CMK (cell line): ENCODE results near the gene GPHN.

ENCODE experiments used
- DNase-seq: peaks from one replicate; pipeline ENCODE4 v3.0.0-alpha.2; 2010; ENCODE audit warnings: low read depth

Gene GPHN

DNA sequence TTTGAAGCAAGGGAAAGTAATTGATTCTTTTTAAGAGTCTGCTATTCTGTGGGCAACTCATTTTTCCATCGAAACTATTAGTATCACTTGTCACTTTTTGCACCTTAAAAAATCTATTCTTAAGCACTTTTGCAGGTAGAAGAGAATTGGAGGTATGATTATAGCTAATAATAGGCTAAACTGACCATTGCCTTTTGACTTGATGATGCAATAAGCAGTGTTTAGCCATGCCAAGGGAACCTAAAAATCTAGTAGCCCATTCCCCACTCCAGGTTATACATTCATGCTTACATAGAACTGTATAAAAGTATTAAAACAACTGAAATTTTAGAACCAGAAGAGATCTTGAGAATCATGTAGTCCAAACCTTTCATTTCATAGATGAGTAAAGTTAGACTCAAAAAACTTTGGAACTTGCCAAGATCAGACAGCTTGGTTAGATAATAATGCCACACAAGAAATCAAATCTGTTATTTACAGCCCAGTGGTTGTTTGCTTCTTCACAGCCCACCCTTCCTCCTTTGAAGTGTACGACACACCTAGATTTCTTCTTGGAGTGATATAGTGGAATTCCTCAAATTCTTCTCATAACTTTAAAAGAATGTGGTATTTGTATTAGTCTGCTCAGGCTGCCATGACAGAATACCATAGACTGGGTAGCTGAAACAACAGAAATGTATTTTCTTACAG is 659.6 kb downstream of the GPHN start:
- DNase-seq: no peak

DNA sequence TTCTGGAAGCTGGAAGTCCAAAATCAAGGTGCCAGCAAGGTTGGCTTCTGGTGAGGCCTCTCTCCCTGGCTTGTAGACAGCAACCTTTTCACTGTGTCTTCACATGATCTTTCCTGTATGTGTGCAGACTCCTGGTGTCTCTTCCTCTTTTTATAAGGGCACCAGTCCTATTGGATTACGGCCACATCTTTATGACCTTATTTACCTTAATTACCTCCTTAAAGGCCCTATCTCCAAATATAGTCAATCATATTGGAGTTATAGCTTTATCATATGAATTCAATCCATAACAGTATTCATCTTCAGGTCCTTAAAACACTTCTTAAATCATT is 660.1 kb downstream of the GPHN start:
- no peak for DNase-seq

DNA sequence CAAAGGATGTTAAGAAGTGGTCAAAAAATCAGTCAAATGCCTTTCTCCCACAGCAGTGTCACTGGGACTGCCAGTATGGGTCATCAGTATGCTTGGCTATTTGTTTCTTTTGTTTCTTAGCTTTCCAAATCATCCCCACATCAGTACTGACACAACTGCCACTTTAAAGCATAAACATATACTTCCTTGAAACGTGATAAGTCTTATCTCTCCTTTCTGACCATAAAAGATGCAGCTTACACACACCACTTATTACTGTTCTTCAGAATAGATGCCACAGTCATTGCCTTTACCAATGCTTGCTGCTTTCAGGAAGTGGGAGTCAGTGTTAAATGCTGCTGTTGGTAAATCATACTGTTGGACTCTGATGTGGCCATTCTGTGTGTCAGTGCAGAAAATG is 662.7 kb downstream of the GPHN start:
- no peak for DNase-seq

DNA sequence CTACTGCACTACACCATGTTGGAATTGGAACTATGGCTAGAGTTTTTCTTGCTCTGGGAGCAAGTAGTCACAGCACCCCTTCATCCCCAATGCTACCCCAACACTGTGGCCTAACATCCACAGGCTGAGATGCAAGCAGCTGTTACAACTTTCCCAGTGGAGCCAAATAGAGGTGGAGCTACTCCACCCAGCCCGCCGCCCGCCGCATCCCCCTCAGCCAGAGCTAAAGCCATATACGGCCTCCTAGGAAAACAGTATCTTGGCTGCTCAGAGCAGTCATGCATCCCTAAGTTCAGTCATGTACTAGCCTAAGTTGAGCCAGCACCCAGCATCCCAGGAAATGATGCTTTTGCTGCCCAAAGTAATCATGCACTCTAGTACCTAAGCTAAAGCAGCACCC is 664.1 kb downstream of the GPHN start:
- no peak for DNase-seq

DNA sequence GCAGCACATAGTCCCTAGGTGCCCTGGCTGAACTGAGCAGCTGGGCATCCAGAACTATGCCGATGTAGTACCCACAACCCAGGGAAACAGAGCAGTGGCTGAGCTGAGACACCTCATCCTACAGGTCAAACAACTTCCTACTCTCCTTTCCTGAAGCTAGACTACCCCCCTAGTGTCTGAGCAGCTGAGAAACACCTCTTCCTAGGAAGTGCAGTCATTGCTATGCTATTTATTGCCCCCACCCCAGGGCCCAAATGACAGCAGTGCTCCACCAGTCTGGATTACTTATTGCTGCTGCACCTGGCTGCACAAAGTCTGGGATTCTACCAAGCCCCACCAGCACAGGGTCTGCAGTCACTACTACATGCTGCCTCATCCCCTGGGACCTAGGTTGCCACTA is 664.6 kb downstream of the GPHN start:
- no peak for DNase-seq

DNA sequence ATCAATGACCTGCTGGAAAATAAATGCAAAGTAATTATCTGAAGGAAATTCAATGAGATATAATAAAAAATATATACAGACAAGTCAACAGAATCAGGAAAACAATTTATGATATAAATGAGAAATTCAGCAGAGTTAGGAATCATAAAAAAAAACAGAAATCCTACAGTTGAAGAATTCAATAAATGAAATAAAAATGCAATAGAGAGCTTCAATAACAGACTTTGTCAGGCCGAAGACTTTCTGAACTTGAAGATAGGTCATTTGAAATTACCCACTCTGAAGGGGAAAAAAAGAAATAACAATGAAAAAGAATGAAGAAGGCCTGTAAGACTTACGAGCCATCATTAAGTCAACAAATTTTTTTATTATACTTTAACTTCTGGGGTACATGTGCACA is 665.8 kb downstream of the GPHN start:
- DNase-seq: no peak

DNA sequence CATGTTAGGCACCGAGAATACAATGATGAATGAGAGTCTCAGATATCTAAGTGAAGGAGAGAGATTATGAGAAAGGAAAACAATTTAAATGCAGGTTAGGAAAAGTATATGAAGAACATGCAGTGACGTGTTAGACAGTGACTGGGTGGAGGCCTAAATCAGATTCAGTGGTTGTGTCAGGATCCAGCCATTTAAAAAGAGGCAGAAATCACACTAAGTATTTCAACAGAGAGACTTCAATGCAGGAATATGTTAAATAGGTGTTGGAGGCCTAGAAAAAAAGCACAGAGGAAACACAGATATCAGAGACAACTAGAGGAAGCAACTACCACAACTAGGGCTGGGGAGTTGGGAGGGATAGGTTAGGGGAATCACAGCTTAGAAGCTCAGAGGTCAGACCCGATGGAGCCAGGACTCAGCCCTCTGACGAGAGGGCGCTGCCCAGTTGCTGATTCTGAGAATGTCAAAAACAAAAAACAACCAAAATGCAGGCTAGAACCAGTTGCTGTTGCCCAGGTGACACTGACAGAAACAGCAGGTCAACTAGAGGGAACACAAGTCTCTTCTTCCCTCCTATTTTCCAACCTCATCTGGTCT is 678.3 kb downstream of the GPHN start:
- no peak for DNase-seq

DNA sequence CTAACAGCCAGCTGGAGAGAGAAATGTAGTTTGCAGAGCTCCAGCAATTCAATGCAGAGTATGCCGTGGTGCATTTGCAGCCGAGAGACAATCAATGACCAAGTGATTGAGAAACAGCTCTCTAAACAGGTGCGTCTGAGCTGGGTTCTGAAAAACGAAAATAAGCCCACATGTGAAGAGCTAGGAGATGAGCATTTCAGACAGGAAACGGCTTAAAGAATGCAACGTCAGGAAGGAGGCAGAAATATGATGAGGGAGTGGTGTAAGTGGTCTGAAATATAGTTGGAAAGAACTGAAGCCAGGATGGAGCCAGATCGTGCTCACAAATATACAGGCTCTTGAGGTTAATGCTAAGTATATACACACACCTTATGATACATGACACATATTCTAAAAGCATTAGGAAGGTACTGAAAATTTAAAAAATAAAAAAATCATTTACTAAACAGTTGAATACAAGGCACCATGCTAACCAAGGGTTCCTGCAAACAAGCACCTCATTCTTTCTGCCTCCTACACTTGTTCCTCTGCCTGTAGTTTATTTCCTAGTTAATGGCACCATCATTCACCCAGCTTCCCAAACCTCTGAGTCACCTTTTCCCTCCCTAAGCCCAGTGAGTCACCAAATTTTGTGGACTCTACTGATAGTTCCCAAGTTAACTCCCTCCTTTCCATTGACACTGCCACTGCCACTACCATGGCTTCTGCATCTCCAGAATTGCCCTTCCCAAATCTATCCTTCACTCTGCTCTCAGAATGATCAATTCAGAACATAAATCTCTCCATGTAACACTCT is 679.0 kb downstream of the GPHN start:
- no peak for DNase-seq

DNA sequence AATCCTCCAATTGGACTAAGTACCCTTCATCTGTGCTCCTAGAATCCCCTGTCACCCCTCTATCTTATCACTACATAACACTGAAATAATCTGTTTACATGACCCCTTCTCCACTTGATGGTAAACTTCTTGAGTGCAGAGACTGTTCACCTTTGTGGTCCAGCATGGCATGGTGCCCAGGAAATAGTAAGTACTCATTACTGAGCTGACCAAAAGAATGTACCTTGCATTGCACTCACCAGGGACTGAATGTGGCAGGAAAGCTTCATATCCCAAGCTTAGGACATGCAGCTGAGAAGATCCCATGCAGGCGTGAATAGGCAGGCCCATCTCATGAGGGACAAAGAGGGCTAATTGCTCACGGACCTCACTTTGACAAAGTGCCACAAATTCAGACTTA is 679.9 kb downstream of the GPHN start:
- DNase-seq: no peak

DNA sequence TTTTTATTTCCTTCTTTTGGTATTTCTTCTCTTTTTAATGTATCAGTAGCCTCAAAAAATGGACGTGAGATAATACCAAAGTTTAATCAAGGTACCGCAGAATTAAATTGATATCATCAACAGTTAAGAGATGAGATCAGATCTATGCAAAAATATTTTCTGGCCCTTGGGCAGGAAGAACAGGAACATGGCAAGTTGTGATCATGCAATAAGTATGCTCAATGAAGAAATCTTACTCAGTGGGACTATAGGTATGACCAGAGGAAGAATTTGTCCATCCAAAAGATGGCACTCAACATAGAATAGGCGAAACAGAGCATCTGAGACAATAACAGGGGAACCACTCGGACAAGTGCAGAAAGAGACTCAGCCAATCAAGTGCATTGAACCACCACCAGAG is 680.4 kb downstream of the GPHN start:
- no peak for DNase-seq

DNA sequence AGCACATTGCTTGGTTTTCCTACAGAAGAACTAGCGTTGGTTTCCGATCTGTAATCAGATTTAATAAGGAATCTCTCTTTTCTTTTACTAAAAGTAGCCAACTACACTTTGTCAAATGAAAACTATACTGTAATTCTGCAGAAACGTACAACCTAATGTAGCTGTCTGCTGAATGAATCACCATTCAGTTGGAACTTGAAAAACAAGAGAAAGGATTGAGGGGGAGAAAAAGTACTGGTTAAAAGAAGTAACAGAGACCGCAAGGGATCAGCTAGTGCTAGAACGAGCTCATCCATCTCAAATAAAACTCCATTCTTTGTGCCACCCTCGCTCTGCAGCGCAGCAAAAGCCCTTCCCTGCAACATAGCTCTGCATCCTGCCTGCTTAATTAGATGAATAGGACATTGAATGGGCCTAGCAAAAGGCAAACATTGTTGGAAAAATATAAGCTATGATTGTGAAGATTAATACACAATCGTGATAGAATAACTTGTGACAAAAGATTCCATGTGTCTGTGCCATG is 683.9 kb downstream of the GPHN start:
- DNase-seq: no peak

DNA sequence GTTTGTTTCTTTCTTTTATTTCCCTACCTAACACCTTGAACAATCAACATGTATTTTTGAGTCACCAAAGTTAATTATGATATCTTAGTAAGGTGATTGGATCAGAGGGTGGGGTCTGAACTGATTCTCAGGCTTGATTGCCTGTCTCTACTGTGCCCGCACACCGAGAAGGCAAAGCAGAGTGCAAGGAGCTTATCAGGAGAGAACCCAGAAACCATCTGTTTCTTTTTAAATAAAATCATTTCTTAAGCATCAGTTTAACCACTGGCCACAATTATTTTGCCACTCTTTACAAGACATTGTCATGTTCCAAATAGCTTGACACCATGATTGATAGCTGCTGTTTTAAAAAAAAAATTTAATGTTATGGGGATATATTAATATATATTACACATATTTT is 684.4 kb downstream of the GPHN start:
- no peak for DNase-seq

DNA sequence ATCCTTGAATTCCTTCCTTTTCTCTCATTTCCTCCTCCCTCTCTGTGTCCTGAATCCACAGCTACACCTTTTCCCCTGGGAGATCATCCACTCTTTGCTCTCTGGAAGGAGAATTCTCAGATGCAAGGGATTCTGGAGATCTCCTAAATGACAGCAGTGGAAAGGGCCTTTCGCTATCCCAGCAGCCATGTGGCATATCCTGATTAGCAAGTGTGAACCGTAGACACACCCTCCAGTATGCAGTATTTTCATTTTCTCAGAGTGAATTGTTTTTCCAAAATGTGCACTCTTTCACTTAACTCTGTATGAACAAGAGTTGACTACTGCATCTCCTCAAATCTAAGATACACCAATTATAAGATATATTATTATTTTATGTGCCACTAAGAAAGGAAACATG is 687.3 kb downstream of the GPHN start:
- no peak for DNase-seq

DNA sequence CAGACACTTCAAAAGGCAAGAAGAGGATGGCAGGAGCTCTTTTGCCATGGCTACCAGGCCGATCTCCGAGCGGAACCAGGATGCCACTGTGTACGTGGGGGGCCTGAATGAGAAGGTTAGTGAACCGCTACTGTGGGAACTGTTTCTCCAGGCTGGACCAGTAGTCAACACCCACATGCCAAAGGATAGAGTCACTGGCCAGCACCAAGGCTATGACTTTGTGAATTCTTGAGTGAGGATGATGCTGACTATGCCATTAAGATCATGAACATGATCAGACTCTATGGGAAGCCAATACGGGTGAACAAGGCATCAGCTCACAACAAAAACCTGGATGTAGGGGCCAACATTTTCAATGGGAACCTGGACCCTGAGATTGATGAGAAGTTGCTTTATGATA is 691.1 kb downstream of the GPHN start:
- no peak for DNase-seq

DNA sequence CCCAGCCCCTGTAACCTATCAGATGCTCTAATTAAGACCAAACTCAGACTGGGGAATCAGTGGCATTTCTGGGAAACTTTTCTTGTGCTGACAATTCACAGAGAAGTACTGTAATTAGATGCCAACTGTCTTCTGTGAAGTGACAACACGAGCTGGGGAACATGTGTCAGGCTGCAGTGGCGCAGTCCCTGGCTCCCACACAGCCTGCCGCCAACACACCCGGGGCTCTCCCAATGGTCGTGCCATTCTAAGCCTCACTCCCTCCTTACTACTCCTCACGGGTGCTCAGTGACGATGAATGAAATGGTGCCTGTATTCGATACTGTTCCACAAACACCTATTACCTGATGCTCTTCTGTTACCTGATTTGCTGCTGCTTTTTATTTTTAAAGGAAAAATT is 699.9 kb downstream of the GPHN start:
- no peak for DNase-seq

DNA sequence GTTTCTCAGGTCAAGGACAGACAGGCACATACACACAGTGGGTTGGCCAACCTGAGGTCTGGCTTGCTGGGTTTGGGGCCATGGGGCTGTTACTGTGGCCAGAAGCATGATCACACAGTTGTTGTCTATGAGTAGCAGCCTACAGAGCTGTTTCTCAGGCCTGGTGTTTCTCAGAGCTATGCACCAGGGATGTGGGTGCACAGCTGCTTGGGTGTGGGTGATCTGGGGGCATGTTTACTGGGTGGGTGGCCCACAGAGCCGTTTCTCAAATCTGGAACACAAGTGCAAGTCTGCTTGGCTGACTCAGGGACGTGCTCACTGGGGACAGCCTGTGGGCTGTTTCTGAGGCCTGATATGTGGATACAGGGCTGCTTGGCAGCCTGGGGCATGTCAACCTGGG is 710.2 kb downstream of the GPHN start:
- DNase-seq: no peak

DNA sequence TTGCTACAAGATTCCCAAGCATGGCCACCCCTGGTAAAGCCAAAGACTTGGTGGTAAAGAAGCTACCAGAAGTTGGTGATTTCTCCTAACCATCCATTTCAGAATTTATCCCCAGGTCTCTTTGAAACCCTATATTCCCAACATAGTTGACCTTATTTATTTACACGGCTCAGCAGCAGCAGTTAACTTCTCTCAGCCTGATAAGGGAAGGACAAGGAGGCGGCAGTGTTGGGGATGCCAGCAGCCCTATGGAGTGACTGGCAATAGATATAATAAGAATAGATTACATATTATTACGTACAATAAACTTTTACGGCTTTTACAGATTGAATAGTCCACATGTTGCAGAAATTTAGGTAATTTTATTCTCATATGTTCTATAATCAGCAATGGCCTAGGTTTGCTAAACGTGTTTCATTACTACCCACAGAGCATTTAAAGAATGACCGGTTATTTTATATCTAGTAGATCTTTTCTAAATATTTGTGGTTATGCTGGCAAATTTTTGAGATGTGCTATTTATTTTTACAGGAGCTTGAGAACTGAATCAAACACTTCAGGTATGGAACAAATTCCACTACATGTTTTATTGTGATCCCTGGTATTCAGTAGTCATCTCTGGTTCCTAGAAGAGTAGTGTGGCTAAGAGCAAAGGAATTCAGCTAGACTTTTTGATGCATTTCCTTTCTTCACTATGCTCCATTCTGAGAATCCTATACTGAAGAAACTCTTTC is 713.5 kb downstream of the GPHN start:
- DNase-seq: no peak

DNA sequence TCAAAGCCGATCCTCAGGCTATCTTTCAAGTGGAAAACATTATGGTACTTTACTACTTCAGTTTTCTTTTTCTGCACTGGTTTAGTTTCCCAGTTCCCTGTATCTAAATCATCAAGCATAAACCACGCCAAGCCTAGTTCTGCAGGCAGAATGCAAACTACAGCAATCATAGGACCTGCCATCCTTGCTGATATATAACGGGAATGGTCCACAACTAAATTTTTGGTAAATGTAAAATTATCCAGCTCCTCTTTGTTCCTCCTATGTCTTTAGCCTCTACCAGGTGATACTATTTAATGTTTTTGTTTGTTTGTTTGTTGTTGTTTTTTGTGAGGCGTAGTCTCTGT is 714.0 kb downstream of the GPHN start:
- DNase-seq: no peak

DNA sequence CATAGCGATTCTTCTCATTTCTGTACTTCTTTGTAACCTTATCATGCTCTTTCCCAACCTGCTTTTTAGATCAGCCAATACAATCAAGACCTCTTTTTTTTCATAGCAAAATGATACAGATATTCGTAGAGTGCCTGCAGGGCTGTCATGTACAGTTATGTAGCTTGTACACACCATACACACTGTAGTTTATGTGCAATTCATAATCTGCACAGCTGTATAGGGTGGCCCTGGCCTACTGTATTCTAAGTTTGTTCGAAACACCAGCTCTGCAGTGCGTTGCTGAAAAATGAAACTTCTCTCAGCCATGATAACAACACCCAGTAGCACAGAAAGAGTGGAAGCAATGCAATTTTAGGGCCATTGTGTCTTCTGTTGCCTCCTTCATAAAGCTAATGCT is 717.6 kb downstream of the GPHN start:
- no peak for DNase-seq

DNA sequence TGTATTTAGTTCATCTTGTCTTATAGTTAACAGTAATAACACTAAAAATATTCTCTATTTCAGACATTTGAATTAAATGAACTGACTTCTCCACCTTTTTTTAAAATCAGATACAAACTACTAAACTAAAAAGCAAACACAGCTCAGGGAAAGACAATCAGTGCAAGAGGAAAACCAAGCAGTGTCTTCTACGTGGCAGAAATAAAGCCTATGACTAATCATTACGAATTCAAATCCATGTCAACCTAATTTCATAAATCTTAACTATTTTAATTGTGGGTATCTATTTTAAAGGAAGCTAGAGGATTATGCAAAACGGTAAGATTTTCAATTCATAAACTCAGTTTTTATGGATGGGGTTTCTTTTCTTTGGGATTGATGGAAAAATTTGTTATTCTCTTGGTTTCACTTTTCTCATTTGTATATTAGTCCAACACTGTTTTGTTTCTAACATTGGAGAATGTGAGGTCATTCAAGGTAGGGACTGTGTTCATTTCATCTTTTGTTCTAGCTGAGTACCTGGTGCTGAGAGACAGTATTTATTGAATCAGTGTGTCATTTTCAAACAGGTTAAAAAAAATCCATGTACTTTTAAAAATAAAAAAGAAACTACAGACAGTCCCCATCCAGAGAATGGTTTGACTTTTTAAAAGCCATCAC is 720.5 kb downstream of the GPHN start:
- DNase-seq: no peak
